Aorta (tissue), 5 donors: Measurements from ENCODE around the gene ANP32A. TPM values are rescaled to one million over a fixed set of nuclear protein-coding genes. Genes with fewer than 3 reads are reported as not detected.
"Not testable (repeated sequence)": the region's sequence is repeated elsewhere in the genome, so short reads cannot be mapped to it uniquely, and the experiment has no call there.

Experiments
- ATAC-seq: fragments of 200-7000 bp; cut with Tn5 transposase; one replicate; pipeline ENCODE4 v1.9.1; 2022; ENCODE audit warnings: moderate library complexity; ENCODE audit not compliant: low FRiP score
- DNase-seq, 2 donors: peaks; one replicate each; pipeline ENCODE4 v3.0.0-alpha.2; 2020
- H3K27ac ChIP-seq, 2 donors: one replicate each; pipeline ENCODE4 v1.5.1; 2013; ENCODE audit warnings: low read length in 2 of 2, mild to moderate bottlenecking in 2 of 2, moderate library complexity in 2 of 2, control low read depth in 1 of 2, inconsistent platforms in 1 of 2, low read depth in 1 of 2
- H3K27me3 ChIP-seq, 2 donors: one replicate each; pipeline ENCODE4 v1.6.1; 2013; ENCODE audit warnings: control low read depth in 1 of 2, low read length in 1 of 2, mild to moderate bottlenecking in 1 of 2, moderate library complexity in 1 of 2; ENCODE audit not compliant: insufficient read depth in 2 of 2, control insufficient read depth in 1 of 2
- H3K36me3 ChIP-seq, 2 donors: one replicate each; pipeline ENCODE4 v1.6.1; 2013; ENCODE audit warnings: control low read depth in 1 of 2, low read length in 1 of 2, mild to moderate bottlenecking in 1 of 2; ENCODE audit not compliant: insufficient read depth in 2 of 2, control insufficient read depth in 1 of 2
- H3K4me1 ChIP-seq, 2 donors: one replicate each; pipeline ENCODE4 v1.6.1; 2013; ENCODE audit warnings: low read length in 2 of 2, control low read depth in 1 of 2, mild to moderate bottlenecking in 1 of 2, moderate library complexity in 1 of 2; ENCODE audit not compliant: insufficient read depth in 2 of 2, control insufficient read depth in 1 of 2
- H3K4me3 ChIP-seq, 2 donors: one replicate each; pipeline ENCODE4 v1.5.1; 2013; ENCODE audit warnings: low read length in 2 of 2, control low read depth in 1 of 2, mild to moderate bottlenecking in 1 of 2
- H3K9me3 ChIP-seq: one replicate; pipeline ENCODE4 v1.6.1; 2013; ENCODE audit warnings: mild to moderate bottlenecking, low read length; ENCODE audit not compliant: control insufficient read depth
- WGBS, 2 donors: extraction: QIAGEN DNeasy Blood & Tissue Kit; methylation state at CpG; one replicate each; pipeline ENCODE4 v1.1.7; 2013; 5-methylcytosine and 5-hydroxymethylcytosine counted together
- intact Hi-C, 2 donors: fragments of 100-400 bp; cut with DNase I; formaldehyde crosslinking; loops; one replicate each; pipeline versions ENCODE4 v1.14.2 to v1.15.0; 2022
- polyA plus RNA-seq, 2 donors: library from polyadenylated mRNA; stranded (reverse); fragments of 200-250 nt; gene quantifications; one replicate each; pipeline ENCODE4 v1.2.3, GENCODE V29; 2013
- total RNA-seq, 2 donors: library from RNA; stranded (reverse); fragmentation: NEBNext Ultra II Directional; extraction: Animal tissue kit (Norgen Biotek cat#: 25700); gene quantifications; one replicate each; pipeline ENCODE4 v1.2.1, GENCODE V29; 2021
- donor health status: healthy with polysubstance abuse.
- donor health status: Bipolar disorder and iron deficiency.
- donor health status: DM: no; HTN: no; CAD: no.
- donor health status: DM: no; HTN: no; CAD: no.
- donor health status: DM: yes; HTN: yes; CAD: no.

The ANP32A gene
- total and polyA plus RNA-seq, 4 donors: 63.2 to 106 (median 69.8) TPM

DNA sequence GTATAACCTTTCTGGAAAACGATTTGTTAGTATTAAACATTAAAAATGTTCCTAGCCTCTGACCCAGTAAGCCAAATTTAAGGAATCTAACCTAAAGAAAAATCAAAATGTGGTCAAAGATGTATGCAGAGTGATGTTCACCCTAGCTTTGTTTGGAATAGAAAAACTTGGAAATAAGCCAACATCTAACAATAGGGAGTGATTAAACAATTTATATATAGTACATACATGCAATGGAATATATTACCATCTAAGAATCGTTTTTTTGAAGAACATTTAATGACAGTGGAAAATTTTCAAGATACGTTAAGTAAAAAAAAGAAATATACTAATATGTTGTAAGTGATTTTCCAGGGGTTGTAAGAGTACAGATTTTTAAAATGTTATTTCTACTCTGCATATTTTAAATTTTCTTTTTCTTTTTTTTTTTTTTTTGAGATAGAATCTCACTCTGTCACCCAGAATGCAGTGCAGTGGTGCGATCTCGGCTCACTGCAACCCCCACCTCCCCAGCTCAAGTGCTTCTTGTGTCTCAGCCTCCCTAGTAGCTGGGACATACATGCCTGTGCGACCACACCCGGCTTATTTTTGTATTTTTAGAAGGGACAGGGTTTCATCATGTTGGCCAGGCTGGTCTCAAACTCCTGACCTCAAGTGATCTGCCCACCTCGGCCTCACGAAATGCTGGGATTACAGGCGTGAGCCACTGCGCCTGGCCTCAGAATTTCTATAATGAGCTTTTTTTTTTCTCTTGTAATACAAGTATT is 54.9 kb downstream of the ANP32A start:
- no peak for DNase-seq
- H3K36me3 ChIP-seq: no peaks in the 10 kb centered on the region
- ATAC-seq: no peak
- H3K9me3 ChIP-seq: no peaks in the 10 kb centered on the region
- intact Hi-C loops: no loop called here
- WGBS, 2 donors: 73 to 75% methylated on average over 11 of the region's 11 CpGs
- no peak overlapping the region for H3K4me3 ChIP-seq
- H3K4me1 ChIP-seq: peaks cover 0 to 2% of the 10 kb centered on the region in 2 donors
- no peak overlapping the region for H3K27ac ChIP-seq
- no peaks in the 10 kb centered on the region for H3K27me3 ChIP-seq

DNA sequence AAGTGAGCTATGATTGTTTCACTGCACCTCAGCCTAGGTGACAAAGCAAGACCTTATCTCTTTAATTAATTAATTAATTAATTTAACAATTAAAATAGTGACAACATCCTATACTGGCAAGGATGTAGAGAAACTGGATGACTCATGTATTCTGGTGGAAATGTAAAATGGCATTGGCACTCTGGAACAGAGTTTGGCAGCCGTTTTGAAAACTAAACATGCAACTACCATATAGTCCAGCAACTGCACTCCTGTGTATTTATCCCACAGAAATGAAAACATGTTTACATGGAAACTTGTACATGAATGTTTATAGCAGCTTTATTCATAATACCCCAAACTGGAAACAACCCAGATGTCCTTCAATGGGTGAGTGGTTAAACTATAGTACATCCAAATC is 56.6 kb downstream of the ANP32A start:
- H3K9me3 ChIP-seq: no peaks in the 10 kb centered on the region
- DNase-seq (no peak), ATAC-seq (no peak)
- no peak overlapping the region for H3K27ac ChIP-seq
- intact Hi-C loops: no loop called here
- peaks cover 0 to 2% of the 10 kb centered on the region in 2 donors for H3K4me1 ChIP-seq
- H3K36me3 ChIP-seq: no peaks in the 10 kb centered on the region
- no peaks in the 10 kb centered on the region for H3K27me3 ChIP-seq
- 9 to 13% methylated on average over 1 of the region's 1 CpG for WGBS, 2 donors
- H3K4me3 ChIP-seq: no peak overlapping the region

DNA sequence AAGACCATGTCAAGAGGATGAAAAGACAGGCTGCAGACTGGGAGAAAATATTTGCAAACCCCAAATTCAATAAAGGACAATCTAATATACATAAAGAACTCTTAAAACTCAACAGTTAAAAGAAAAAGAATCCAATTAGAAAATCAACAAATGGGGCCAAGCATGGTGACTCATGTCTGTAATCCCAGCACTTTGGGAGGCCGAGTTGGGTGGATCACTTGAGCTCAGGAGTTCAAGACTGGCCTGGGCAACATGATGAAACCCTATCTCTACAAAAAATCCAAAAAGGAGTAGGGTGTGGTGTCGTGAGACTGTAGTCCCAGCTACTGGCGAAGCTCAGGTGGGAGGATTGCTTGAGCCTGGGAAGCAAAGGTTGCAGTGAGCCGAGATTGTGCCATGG is 57.6 kb downstream of the ANP32A start:
- H3K27me3 ChIP-seq: no peaks in the 10 kb centered on the region
- ATAC-seq: no peak
- no peak for DNase-seq
- H3K4me1 ChIP-seq: peaks cover 0 to 2% of the 10 kb centered on the region in 2 donors
- no peaks in the 10 kb centered on the region for H3K9me3 ChIP-seq
- H3K27ac ChIP-seq: no peak overlapping the region
- 86 to 87% methylated on average over 4 of the region's 4 CpGs for WGBS, 2 donors
- no peak overlapping the region for H3K4me3 ChIP-seq
- intact Hi-C loops: no loop called here
- H3K36me3 ChIP-seq: no peaks in the 10 kb centered on the region

DNA sequence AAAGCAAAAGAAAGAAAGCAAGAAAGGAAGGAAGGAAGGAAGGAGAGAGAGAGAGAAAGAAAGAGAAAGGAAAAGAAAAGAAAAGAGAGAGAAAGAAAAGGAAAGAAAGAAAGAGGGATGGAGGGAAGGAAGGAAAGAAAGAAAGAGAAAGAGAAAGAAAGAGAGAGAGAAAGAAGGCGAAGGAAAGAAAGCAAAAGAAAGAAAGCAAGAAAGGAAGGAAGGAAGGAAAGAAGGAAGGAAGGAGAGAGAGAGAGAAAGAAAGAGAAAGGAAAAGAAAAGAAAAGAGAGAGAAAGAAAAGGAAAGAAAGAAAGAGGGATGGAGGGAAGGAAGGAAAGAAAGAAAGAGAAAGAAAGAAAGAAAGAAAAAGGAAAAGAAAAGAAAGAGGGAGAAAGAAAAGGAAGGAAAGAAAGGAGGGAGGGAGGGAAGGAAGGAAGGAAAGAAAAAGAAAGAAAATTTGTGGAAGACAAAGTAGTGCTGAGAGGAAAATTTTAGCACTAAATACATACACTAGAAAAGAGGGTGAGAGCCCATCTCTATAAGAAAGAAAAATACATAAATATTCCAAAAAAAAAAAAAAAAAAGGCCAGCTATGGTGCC is 60.6 kb downstream of the ANP32A start:
- H3K27me3 ChIP-seq, H3K36me3 ChIP-seq, H3K4me1 ChIP-seq, H3K27ac ChIP-seq, intact Hi-C loops, H3K4me3 ChIP-seq, ATAC-seq, DNase-seq, H3K9me3 ChIP-seq: not testable (repeated sequence)
- WGBS, 2 donors: 91 to 100% methylated on average over 1 of the region's 1 CpG

DNA sequence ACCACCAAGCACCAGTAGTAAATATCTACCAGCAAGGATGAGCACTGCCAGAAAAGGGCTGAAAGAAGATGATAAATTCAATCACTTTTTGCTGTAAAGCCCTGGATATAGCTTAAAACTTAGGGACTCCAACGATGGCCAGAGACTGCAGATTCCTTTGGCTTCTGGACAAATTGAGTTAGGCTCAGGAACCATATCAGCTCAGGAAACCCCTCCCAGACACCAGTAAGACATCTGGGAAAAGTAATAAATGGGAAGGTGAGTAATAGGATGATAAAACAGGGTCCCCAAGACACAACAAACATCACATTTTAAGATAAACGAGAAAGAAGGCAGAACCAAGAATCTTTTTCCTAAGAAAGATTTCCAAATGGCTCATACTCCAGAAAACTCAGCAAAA is 65.0 kb downstream of the ANP32A start:
- DNase-seq (no peak), ATAC-seq (no peak)
- Histone ChIP-seq H3K4me3 (no peak overlapping the region), H3K27ac (no peak overlapping the region), H3K27me3 (no peaks in the 10 kb centered on the region), H3K36me3 (no peaks in the 10 kb centered on the region), H3K4me1 (no peaks in the 10 kb centered on the region), H3K9me3 (no peaks in the 10 kb centered on the region)
- intact Hi-C loops: no loop called here
- WGBS, 2 donors: 32 to 37% methylated on average over 2 of the region's 2 CpGs

DNA sequence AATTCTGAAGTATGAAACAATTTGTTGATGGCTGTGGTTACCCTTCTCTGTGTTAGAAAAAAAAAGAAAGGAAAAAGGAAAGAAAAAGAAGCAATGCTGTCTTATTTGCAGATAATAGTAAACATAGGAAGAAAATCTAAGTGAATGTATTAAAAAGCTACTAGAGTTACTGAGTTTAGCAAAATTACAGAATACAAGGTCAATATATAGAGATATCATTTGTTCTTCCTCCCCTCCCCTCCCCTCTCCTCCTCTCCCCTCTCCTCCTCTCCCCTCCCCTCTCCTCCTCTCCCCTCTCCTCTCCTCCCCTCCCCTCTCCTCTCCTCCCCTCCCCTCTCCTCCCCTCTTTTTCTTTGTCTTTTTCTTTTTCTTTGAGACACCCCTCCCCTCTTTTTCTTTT is 69.1 kb downstream of the ANP32A start:
- intact Hi-C loops: no loop called here
- Histone ChIP-seq H3K9me3 (peaks cover 2% of the 10 kb centered on the region), H3K27ac (no peak overlapping the region), H3K36me3 (no peaks in the 10 kb centered on the region), H3K4me3 (no peak overlapping the region), H3K27me3 (no peaks in the 10 kb centered on the region), H3K4me1 (no peaks in the 10 kb centered on the region)
- DNase-seq: no peak
- no peak for ATAC-seq

DNA sequence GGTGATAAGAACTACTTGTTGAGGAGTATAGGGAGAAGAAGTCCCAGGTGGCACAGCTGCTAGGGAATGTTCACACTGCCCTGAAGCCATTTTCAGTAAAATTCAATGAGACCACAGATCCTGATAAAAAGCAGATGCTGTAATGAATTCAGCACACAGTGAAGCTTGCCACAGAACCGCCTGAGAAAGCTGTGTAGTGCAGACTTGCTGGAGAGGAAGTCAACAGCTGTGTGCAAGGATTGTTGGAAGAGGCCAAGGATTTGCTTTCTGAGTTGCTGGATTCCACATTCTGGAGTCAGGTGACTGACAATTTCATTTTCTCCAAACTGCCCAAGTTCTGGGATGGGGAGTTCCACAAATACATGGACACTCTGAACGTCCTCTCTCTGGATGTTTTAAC is 70.9 kb downstream of the ANP32A start:
- ATAC-seq (no peak), DNase-seq (no peak)
- Histone ChIP-seq H3K9me3 (peaks cover 2% of the 10 kb centered on the region), H3K4me3 (no peak overlapping the region), H3K4me1 (no peaks in the 10 kb centered on the region), H3K27me3 (no peaks in the 10 kb centered on the region), H3K36me3 (no peaks in the 10 kb centered on the region), H3K27ac (no peak overlapping the region)
- intact Hi-C loops: no loop called here
- WGBS, 2 donors: 71 to 77% methylated on average over 2 of the region's 2 CpGs

DNA sequence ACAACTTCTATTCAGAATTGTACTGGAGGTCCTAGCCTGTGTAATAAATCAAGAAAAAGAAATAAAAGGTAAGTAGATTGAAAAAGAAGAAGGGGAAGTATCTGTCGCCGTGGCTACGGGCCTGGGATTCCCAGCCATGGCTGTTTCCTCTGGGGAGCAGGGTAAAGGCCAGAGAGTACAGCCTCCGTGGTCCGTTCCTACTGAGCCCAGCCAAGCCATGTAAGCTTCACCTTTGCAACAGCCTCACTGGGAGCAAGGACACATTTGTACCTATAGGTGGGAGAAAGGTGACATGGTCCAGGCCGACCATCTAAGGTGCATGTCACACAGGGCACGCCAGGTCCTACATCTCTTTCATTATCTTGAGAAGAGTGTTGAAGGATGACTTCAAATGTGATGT is 71.3 kb downstream of the ANP32A start:
- H3K36me3 ChIP-seq: no peaks in the 10 kb centered on the region
- 89 to 91% methylated on average over 7 of the region's 7 CpGs for WGBS, 2 donors
- H3K4me1 ChIP-seq: no peaks in the 10 kb centered on the region
- H3K27me3 ChIP-seq: no peaks in the 10 kb centered on the region
- intact Hi-C loops: no loop called here
- no peak for ATAC-seq
- H3K9me3 ChIP-seq: peaks cover 2% of the 10 kb centered on the region
- no peak for DNase-seq
- H3K4me3 ChIP-seq: no peak overlapping the region
- H3K27ac ChIP-seq: no peak overlapping the region

DNA sequence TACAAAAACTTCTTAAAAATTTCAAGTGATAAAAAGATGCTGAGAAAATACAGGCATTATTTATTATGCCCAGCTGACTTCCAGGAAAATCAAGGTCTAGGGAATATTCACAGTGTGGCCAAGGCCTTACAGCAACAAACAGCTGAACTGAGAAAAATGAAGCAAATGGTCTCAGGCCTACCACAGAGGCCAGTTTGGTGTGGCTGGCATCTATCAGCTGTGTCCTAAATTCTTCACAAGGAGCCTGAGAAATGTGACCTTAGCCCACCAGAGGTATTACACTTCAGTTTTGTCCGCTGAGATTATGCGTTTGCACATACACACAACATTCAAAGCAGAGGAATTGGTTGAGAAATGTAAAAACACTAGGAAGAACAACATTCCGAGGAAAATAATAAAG is 77.4 kb downstream of the ANP32A start:
- H3K27me3 ChIP-seq: no peaks in the 10 kb centered on the region
- no peak overlapping the region for H3K4me3 ChIP-seq
- no peak overlapping the region for H3K27ac ChIP-seq
- intact Hi-C loops: no loop called here
- no peaks in the 10 kb centered on the region for H3K4me1 ChIP-seq
- no peak for ATAC-seq
- no peaks in the 10 kb centered on the region for H3K36me3 ChIP-seq
- no peaks in the 10 kb centered on the region for H3K9me3 ChIP-seq
- no peak for DNase-seq
- WGBS, 2 donors: 89 to 96% methylated on average over 3 of the region's 3 CpGs
